ENCODE measurements around the gene RPN2.

- TF ChIP-seq POLR2A (IDR thresholded peaks at IDR 0.05; ENCODE audit: low read length), result no peak
- no peak for TF ChIP-seq GATA1 (IDR thresholded peaks at IDR 0.05; ENCODE audit: low read depth, low read length)
Observed at GRCh38 chr20:37285664-37286374, 106.7 kb downstream of the RPN2 start.

All from erythroblast (primary cell).